Stomach (tissue), 9 donors: ENCODE data around the gene SMIM35. TPM values are rescaled to one million over a fixed set of nuclear protein-coding genes. Genes with fewer than 3 reads are reported as not detected.

ENCODE experiments used
- DNase-seq, 2 donors: peaks; one replicate each; pipeline versions ENCODE4 v3.0.0 to v3.0.0-alpha.2; 2013 to 2019
- H3K27ac ChIP-seq, 5 donors: fragments of 200-600 bp in 4 of 5; sonication (generic) in 4 of 5; one replicate each; pipeline ENCODE4 v1.5.1; 2013 to 2019; ENCODE audit warnings: mild to moderate bottlenecking in 1 of 5, moderate library complexity in 1 of 5
- H3K27me3 ChIP-seq, 3 donors: fragments of 200-600 bp; sonication (generic); one replicate each; pipeline ENCODE4 v1.5.1; 2017 to 2019; ENCODE audit warnings: mixed run types in 1 of 3
- H3K36me3 ChIP-seq, 4 donors: fragments of 200-600 bp; sonication (generic); 1 replicate in 3 of 4; 2 replicates in 1 of 4; pipeline ENCODE4 v1.5.1; 2016 to 2019
- H3K4me1 ChIP-seq, 4 donors: fragments of 200-600 bp; sonication (generic); one replicate each; pipeline ENCODE4 v1.5.1; 2016 to 2019
- H3K4me3 ChIP-seq, 4 donors: fragments of 200-600 bp; sonication (generic) in 3 of 4; one replicate each; pipeline ENCODE4 v1.5.1; 2016 to 2019; ENCODE audit warnings: mild to moderate bottlenecking in 1 of 4
- H3K9me3 ChIP-seq, 4 donors: fragments of 200-600 bp; sonication (generic); one replicate each; pipeline ENCODE4 v1.5.1; 2016 to 2019
- CTCF ChIP-seq, 7 experiments: fragments of 450-650 bp in 4 of 7; fragments of 200-600 bp in 3 of 7; sonication (generic) in 3 of 7; IDR thresholded peaks; one replicate each; pipeline ENCODE4 v1.5.1; 2016 to 2019; ENCODE audit warnings: antibody characterized with exemption in 7 of 7, control low read depth in 2 of 7, mild to moderate bottlenecking in 1 of 7
- EP300 ChIP-seq: sonication (generic); formaldehyde crosslinking; IDR thresholded peaks from one replicate; pipeline ENCODE4 v1.6.1; 2017; ENCODE audit warnings: antibody characterized with exemption
- POLR2A ChIP-seq, 4 donors: fragments of 450-650 bp; IDR thresholded peaks; one replicate each; pipeline ENCODE4 v1.6.1; 2016; ENCODE audit warnings: antibody characterized with exemption in 4 of 4, control low read depth in 2 of 4, mild to moderate bottlenecking in 1 of 4, moderate library complexity in 1 of 4
- POLR2AphosphoS5 ChIP-seq, 3 donors: sonication (generic); formaldehyde crosslinking; IDR thresholded peaks; one replicate each; pipeline ENCODE4 v1.6.1; 2016; ENCODE audit warnings: antibody characterized with exemption in 3 of 3
- WGBS, 5 donors: extraction: QIAGEN DNeasy Blood & Tissue Kit in 3 of 5; methylation state at CpG; one replicate each; pipeline versions ENCODE4 v1.1.5 to v1.1.7; 2013 to 2018; 5-methylcytosine and 5-hydroxymethylcytosine counted together
- intact Hi-C: fragments of 100-400 bp; cut with DNase I; formaldehyde crosslinking; loops from one replicate; pipeline ENCODE4 v1.15.1; 2023; ENCODE audit warnings: low total_unique reads
- polyA plus RNA-seq, 3 donors: library from polyadenylated mRNA; stranded (reverse); fragments of 200-250 nt; gene quantifications; one replicate each; pipeline ENCODE4 v1.2.3, GENCODE V29; 2013
- total RNA-seq, 5 donors: library from RNA; depleted of rRNA; stranded (reverse); fragments of >200 nt; gene quantifications; one replicate each; pipeline versions ENCODE4 v1.1.0 to v1.2.3, GENCODE V29; 2014 to 2016
- donor health status: healthy with polysubstance abuse.
- donor health status: Bipolar disorder and iron deficiency.
- donor health status: healthy.

SMIM35 gene
- total and polyA plus RNA-seq, 8 donors = 0.03 TPM; not detected in 7

GRCh38 chr11:117977029-117977428, 109.7 kb downstream of the SMIM35 start:
- TF ChIP-seq EP300 = no peak
- TF ChIP-seq CTCF (IDR thresholded peaks at IDR 0.05) = no peak
- TF ChIP-seq POLR2AphosphoS5 (IDR thresholded peaks at IDR 0.05) = no peak
- TF ChIP-seq POLR2A (IDR thresholded peaks at IDR 0.05) = no peak
- DNase-seq = no peak
- H3K27me3 ChIP-seq = peaks cover 0 to 8% (median 0%) of the 10 kb centered on the region in 3 donors
- no peak overlapping the region for H3K4me3 ChIP-seq
- H3K4me1 ChIP-seq = peaks cover 6 to 17% (median 10%) of the 10 kb centered on the region in 4 donors
- no peak overlapping the region for H3K27ac ChIP-seq
- no peaks in the 10 kb centered on the region for H3K9me3 ChIP-seq
- H3K36me3 ChIP-seq = no peaks in the 10 kb centered on the region
- 70 to 93% (median 91%) methylated on average over 5 of the region's 5 CpGs for WGBS, 5 donors
- intact Hi-C loops = no loop called here

GRCh38 chr11:117976445-117976844, 110.3 kb downstream of the SMIM35 start:
- Histone ChIP-seq H3K27ac (no peak overlapping the region), H3K4me3 (no peak overlapping the region), H3K9me3 (no peaks in the 10 kb centered on the region), H3K27me3 (peaks cover 0 to 8% (median 0%) of the 10 kb centered on the region in 3 donors), H3K36me3 (no peaks in the 10 kb centered on the region), H3K4me1 (peaks cover 6 to 21% (median 10%) of the 10 kb centered on the region in 4 donors)
- no peak for DNase-seq
- intact Hi-C loops = no loop called here
- 82 to 92% (median 88%) methylated on average over 4 of the region's 4 CpGs for WGBS, 5 donors
- TF ChIP-seq EP300 (no peak), POLR2A (IDR thresholded peaks at IDR 0.05) (no peak), CTCF (IDR thresholded peaks at IDR 0.05) (no peak), POLR2AphosphoS5 (IDR thresholded peaks at IDR 0.05) (no peak)

- no peaks in the 10 kb centered on the region for H3K9me3 ChIP-seq
- peaks cover 0 to 9% (median 0%) of the 10 kb centered on the region in 3 donors for H3K27me3 ChIP-seq
- H3K27ac ChIP-seq = no peak overlapping the region
- intact Hi-C loops = no loop called here
- H3K4me1 ChIP-seq = peaks cover 6 to 35% (median 10%) of the 10 kb centered on the region in 4 donors
- DNase-seq = no peak
- no peak for TF ChIP-seq EP300
- no peak for TF ChIP-seq POLR2AphosphoS5 (IDR thresholded peaks at IDR 0.05)
- TF ChIP-seq CTCF (IDR thresholded peaks at IDR 0.05) = no peak
- no peak for TF ChIP-seq POLR2A (IDR thresholded peaks at IDR 0.05)
- H3K36me3 ChIP-seq = no peaks in the 10 kb centered on the region
- no peak overlapping the region for H3K4me3 ChIP-seq
- 57 to 94% (median 91%) methylated on average over 4 of the region's 4 CpGs for WGBS, 5 donors
These were observed 113.3 kb downstream of the SMIM35 start for GRCh38 chr11:117973503-117973860.

- Histone ChIP-seq H3K4me1 (peaks cover 6 to 35% (median 10%) of the 10 kb centered on the region in 4 donors), H3K27me3 (peaks cover 0 to 9% (median 0%) of the 10 kb centered on the region in 3 donors), H3K4me3 (no peak overlapping the region), H3K9me3 (no peaks in the 10 kb centered on the region), H3K36me3 (no peaks in the 10 kb centered on the region), H3K27ac (no peak overlapping the region)
- no peak for TF ChIP-seq POLR2AphosphoS5 (IDR thresholded peaks at IDR 0.05)
- TF ChIP-seq EP300 = no peak
- TF ChIP-seq POLR2A (IDR thresholded peaks at IDR 0.05) = no peak
- TF ChIP-seq CTCF (IDR thresholded peaks at IDR 0.05) = no peak
- 23 to 40% (median 31%) methylated on average over 9 of the region's 9 CpGs for WGBS, 5 donors
- intact Hi-C loops = no loop called here
- peak in 1 of 2 donors; percentile 50 for DNase-seq
These were observed 113.9 kb downstream of the SMIM35 start for GRCh38 chr11:117972629-117973502.
